BLaER1 (cell line): ENCODE results near the gene RRM2.
A peak's percentile ranks its signal among the peaks of the same experiment; 100 is the strongest.

Experiments
- H3K27ac ChIP-seq: shearing (Covaris generic); formaldehyde crosslinking; 2 replicates; pipeline ENCODE4 v1.8.1; 2022
- H3K27me3 ChIP-seq: shearing (Covaris generic); formaldehyde crosslinking; 2 replicates; pipeline ENCODE4 v1.8.1; 2022
- H3K36me3 ChIP-seq: shearing (Covaris generic); formaldehyde crosslinking; 2 replicates; pipeline ENCODE4 v1.8.1; 2022
- H3K4me1 ChIP-seq: shearing (Covaris generic); formaldehyde crosslinking; 2 replicates; pipeline ENCODE4 v1.8.1; 2022
- H3K4me2 ChIP-seq: shearing (Covaris generic); formaldehyde crosslinking; 2 replicates; pipeline ENCODE4 v1.8.1; 2022
- H3K4me3 ChIP-seq: shearing (Covaris generic); formaldehyde crosslinking; 2 replicates; pipeline ENCODE4 v1.8.1; 2022
- H3K9ac ChIP-seq: shearing (Covaris generic); formaldehyde crosslinking; 2 replicates; pipeline ENCODE4 v1.8.1; 2022
- H3K9me3 ChIP-seq: shearing (Covaris generic); formaldehyde crosslinking; 2 replicates; pipeline ENCODE4 v1.8.1; 2022
- H4K20me1 ChIP-seq: shearing (Covaris generic); formaldehyde crosslinking; 2 replicates; pipeline ENCODE4 v1.8.1; 2022
- Cebpa-rat ChIP-seq: shearing (Covaris generic); IDR thresholded peaks from 2 replicates; pipeline ENCODE4 v1.8.1; 2022

RRM2 gene

GRCh38 chr2:10122500-10123280 is at the start of gene RRM2:
Gene RRM2 (plus strand): TSS chr2:10122739. CDS start chr2:10122799, 60 bp downstream.
- Histone ChIP-seq H3K9ac (peak within 1 kb of the TSS; percentile 92), H3K9me3 (no peaks in the 10 kb centered on the region), H3K27ac (peak within 1 kb of the TSS; percentile 95), H3K27me3 (no peaks in the 10 kb centered on the region), H3K36me3 (peaks cover 31% of the 10 kb centered on the region), H3K4me2 (peak within 1 kb of the TSS; percentile 96), H4K20me1 (peaks cover 43% of the 10 kb centered on the region), H3K4me1 (peaks cover 84% of the 10 kb centered on the region), H3K4me3 (peak within 1 kb of the TSS; percentile 83)
- no peak for TF ChIP-seq Cebpa-rat

GRCh38 chr2:10073706-10074105 is 48.8 kb upstream of the RRM2 start:
- no peak overlapping the region for H3K4me3 ChIP-seq
- H3K4me2 ChIP-seq, result no peak overlapping the region
- peaks cover 57% of the 10 kb centered on the region for H3K27me3 ChIP-seq
- H3K9ac ChIP-seq, result no peak overlapping the region
- H3K36me3 ChIP-seq, result no peaks in the 10 kb centered on the region
- H3K9me3 ChIP-seq, result no peaks in the 10 kb centered on the region
- TF ChIP-seq Cebpa-rat, result no peak
- H3K4me1 ChIP-seq, result peaks cover 9% of the 10 kb centered on the region
- no peak overlapping the region for H3K27ac ChIP-seq
- peaks cover 19% of the 10 kb centered on the region for H4K20me1 ChIP-seq

- Histone ChIP-seq H3K4me2 (no peak overlapping the region), H3K9ac (no peak overlapping the region), H3K9me3 (no peaks in the 10 kb centered on the region), H3K36me3 (no peaks in the 10 kb centered on the region), H3K27ac (no peak overlapping the region), H4K20me1 (peaks cover 32% of the 10 kb centered on the region), H3K4me1 (peaks cover 22% of the 10 kb centered on the region), H3K27me3 (peaks cover 71% of the 10 kb centered on the region), H3K4me3 (no peak overlapping the region)
- no peak for TF ChIP-seq Cebpa-rat
These were observed 47.4 kb upstream of the RRM2 start for GRCh38 chr2:10075101-10075500.

- Histone ChIP-seq H3K4me1 (peaks cover 27% of the 10 kb centered on the region), H3K4me3 (no peak overlapping the region), H3K4me2 (no peak overlapping the region), H3K27ac (no peak overlapping the region), H3K9ac (no peak overlapping the region), H4K20me1 (peaks cover 37% of the 10 kb centered on the region), H3K36me3 (no peaks in the 10 kb centered on the region), H3K9me3 (no peaks in the 10 kb centered on the region), H3K27me3 (peaks cover 77% of the 10 kb centered on the region)
- no peak for TF ChIP-seq Cebpa-rat
These were observed 46.8 kb upstream of the RRM2 start for GRCh38 chr2:10075571-10076209.

GRCh38 chr2:10076511-10076910 is 46.0 kb upstream of the RRM2 start:
- Histone ChIP-seq H3K36me3 (no peaks in the 10 kb centered on the region), H3K4me1 (peaks cover 35% of the 10 kb centered on the region), H3K27ac (no peak overlapping the region), H3K4me2 (no peak overlapping the region), H3K27me3 (peaks cover 85% of the 10 kb centered on the region), H4K20me1 (peaks cover 45% of the 10 kb centered on the region), H3K4me3 (no peak overlapping the region), H3K9me3 (no peaks in the 10 kb centered on the region), H3K9ac (no peak overlapping the region)
- TF ChIP-seq Cebpa-rat, result no peak

- peaks cover 45% of the 10 kb centered on the region for H4K20me1 ChIP-seq
- H3K4me2 ChIP-seq, result no peak overlapping the region
- H3K9me3 ChIP-seq, result no peaks in the 10 kb centered on the region
- H3K4me3 ChIP-seq, result no peak overlapping the region
- no peak overlapping the region for H3K9ac ChIP-seq
- H3K4me1 ChIP-seq, result peaks cover 35% of the 10 kb centered on the region
- peaks cover 91% of the 10 kb centered on the region for H3K27me3 ChIP-seq
- TF ChIP-seq Cebpa-rat, result no peak
- H3K36me3 ChIP-seq, result no peaks in the 10 kb centered on the region
- H3K27ac ChIP-seq, result no peak overlapping the region
These were observed 45.5 kb upstream of the RRM2 start for GRCh38 chr2:10076988-10077527.

- no peaks in the 10 kb centered on the region for H3K9me3 ChIP-seq
- H3K4me1 ChIP-seq, result peaks cover 27% of the 10 kb centered on the region
- no peak for TF ChIP-seq Cebpa-rat
- H3K36me3 ChIP-seq, result no peaks in the 10 kb centered on the region
- no peak overlapping the region for H3K27ac ChIP-seq
- H3K9ac ChIP-seq, result no peak overlapping the region
- H3K4me3 ChIP-seq, result no peak overlapping the region
- peaks cover 99% of the 10 kb centered on the region for H3K27me3 ChIP-seq
- no peak overlapping the region for H3K4me2 ChIP-seq
- peaks cover 45% of the 10 kb centered on the region for H4K20me1 ChIP-seq
These were observed 44.5 kb upstream of the RRM2 start for GRCh38 chr2:10078001-10078400.

GRCh38 chr2:10078704-10079265 is 43.8 kb upstream of the RRM2 start:
- H3K27ac ChIP-seq, result no peak overlapping the region
- H3K4me1 ChIP-seq, result peaks cover 27% of the 10 kb centered on the region
- peak overlapping the region; percentile 69 for H3K4me3 ChIP-seq
- H3K27me3 ChIP-seq, result peaks cover 99% of the 10 kb centered on the region
- H3K9me3 ChIP-seq, result no peaks in the 10 kb centered on the region
- H4K20me1 ChIP-seq, result peaks cover 45% of the 10 kb centered on the region
- H3K36me3 ChIP-seq, result no peaks in the 10 kb centered on the region
- no peak for TF ChIP-seq Cebpa-rat
- H3K4me2 ChIP-seq, result peak overlapping the region; percentile 94
- no peak overlapping the region for H3K9ac ChIP-seq

GRCh38 chr2:10079266-10079869 is 43.2 kb upstream of the RRM2 start:
- peak overlapping the region; percentile 94 for H3K4me2 ChIP-seq

More at GRCh38 chr2:10079266-10079869, 43.2 kb upstream of the RRM2 start:
- H4K20me1 ChIP-seq, result peaks cover 45% of the 10 kb centered on the region
- H3K9me3 ChIP-seq, result no peaks in the 10 kb centered on the region
- no peaks in the 10 kb centered on the region for H3K36me3 ChIP-seq
- no peak for TF ChIP-seq Cebpa-rat
- peaks cover 99% of the 10 kb centered on the region for H3K27me3 ChIP-seq
- peak overlapping the region; percentile 57 for H3K9ac ChIP-seq
- peaks cover 27% of the 10 kb centered on the region for H3K4me1 ChIP-seq
- H3K4me3 ChIP-seq, result peak overlapping the region; percentile 69
- no peak overlapping the region for H3K27ac ChIP-seq
